GM12873 (cell line): Measurements from ENCODE around the gene NUDT8.

Experiments used
- TF ChIP-seq, protein P1 (sequence below): IDR thresholded peaks from 2 replicates; pipeline ENCODE4 v1.5.1; 2012; ENCODE audit warnings: low read depth, mild to moderate bottlenecking, moderate library complexity, low read length, control low read depth; ENCODE audit not compliant: insufficient read depth; ENCODE audit errors: missing control alignments

Gene NUDT8

DNA sequence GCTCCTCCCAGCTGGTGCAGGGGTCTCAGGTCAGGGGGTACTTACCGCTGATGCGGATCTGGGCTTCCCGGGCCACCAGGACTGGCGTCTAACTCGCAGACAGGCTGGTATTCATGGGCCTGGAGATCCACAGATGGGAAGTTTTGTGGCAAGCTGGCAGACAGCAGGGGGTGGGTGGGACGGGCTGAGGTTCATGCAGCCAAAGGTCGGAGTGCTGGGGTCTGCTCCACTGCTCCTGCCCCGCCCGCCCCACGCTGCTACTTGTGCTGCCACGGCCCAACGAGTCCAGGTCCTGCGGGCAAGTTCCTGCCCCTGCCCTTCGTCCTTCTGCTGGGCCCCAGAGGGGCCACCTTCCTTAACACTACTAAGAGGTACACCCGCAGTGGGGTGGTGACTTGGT lies 17.7 kb upstream of the NUDT8 start:
- TF ChIP-seq, protein P1, sequence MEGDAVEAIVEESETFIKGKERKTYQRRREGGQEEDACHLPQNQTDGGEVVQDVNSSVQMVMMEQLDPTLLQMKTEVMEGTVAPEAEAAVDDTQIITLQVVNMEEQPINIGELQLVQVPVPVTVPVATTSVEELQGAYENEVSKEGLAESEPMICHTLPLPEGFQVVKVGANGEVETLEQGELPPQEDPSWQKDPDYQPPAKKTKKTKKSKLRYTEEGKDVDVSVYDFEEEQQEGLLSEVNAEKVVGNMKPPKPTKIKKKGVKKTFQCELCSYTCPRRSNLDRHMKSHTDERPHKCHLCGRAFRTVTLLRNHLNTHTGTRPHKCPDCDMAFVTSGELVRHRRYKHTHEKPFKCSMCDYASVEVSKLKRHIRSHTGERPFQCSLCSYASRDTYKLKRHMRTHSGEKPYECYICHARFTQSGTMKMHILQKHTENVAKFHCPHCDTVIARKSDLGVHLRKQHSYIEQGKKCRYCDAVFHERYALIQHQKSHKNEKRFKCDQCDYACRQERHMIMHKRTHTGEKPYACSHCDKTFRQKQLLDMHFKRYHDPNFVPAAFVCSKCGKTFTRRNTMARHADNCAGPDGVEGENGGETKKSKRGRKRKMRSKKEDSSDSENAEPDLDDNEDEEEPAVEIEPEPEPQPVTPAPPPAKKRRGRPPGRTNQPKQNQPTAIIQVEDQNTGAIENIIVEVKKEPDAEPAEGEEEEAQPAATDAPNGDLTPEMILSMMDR = no peak

DNA sequence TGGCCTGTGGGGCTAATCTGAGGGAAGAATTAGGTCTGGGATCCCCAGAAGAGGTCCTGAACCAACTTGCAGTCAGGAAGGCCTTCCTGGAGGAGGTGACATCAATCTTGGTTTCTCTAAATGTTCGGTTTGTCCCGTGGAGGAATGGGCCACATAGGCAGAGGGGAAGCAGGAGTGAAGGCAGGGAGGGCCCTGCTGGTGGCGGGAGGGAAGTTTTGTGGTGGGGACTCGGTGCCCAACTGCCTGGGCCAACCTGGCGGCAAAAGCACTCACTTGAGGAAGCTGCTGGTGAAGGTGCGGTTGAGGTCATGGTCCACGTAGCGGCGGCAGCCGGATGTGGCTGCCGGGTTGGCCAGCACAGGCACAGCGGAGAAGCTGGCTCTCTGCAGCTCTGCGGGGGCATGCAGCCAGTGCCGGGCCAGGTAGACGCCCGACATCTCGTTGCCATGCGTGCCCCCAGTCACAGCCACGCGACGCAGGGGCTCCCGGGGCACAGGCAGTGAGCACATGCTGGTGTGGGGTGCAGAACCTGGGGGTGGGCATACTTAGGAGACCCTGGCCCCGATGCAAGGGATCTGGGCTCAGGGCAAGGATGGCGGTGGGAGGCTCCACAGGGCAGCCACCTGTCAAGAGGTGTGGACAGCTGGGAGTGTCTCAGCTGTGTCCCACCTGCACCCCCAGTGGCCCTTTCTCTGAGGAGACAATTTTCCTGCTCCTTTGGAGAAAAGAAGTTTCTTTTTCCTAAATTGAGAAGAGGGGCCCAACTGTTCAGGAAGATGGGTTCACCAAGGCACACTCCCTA lies 17.0 kb upstream of the NUDT8 start:
- TF ChIP-seq, protein P1 = peak; percentile 17

DNA sequence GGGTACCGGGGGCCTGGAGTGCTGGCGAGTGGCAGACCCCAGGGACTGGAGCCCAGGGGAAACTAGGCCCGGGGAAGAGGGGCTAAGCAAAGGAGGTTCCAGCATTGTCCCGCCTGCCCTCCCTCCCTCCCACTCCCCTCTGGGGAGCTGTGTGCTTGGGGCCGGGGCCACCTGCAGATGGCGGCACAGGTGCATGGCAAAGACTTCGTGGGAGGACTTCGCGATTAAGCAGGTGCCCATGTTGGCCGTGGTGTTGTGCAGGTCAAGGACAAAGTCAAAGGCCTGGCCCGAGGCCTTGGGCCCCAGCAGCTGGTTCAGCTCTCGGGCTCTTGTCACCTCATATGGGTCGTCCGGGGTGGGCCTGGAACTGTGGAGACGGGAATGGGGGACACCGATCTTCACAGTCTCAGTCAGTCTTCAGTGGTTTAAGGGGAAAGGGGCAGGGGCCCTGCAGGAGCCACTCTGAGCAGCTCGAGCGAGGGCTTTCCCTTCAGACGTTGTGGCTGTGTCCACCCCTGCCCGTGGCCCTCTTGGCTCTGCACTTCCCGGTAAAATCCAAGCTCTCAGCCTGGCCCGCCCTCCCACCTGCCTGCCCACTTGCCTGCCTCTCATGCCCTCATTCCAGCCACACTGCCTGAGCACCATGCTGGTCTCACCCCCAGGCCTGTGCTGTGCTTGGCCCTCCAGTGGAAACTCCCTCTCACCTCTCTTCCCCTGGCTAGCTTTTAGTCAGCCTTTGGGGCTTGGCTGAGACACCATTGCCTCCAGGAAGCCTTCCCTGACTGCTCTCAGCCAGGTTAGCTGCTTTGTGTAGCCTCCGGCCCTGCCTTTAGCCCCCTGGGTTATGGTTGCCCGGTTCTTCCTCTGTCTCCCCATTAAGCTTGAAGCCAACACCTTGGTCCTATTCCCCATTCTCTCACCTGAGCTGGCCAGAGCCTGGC lies 16.1 kb upstream of the NUDT8 start:
- TF ChIP-seq, protein P1 = peak; percentile 5

DNA sequence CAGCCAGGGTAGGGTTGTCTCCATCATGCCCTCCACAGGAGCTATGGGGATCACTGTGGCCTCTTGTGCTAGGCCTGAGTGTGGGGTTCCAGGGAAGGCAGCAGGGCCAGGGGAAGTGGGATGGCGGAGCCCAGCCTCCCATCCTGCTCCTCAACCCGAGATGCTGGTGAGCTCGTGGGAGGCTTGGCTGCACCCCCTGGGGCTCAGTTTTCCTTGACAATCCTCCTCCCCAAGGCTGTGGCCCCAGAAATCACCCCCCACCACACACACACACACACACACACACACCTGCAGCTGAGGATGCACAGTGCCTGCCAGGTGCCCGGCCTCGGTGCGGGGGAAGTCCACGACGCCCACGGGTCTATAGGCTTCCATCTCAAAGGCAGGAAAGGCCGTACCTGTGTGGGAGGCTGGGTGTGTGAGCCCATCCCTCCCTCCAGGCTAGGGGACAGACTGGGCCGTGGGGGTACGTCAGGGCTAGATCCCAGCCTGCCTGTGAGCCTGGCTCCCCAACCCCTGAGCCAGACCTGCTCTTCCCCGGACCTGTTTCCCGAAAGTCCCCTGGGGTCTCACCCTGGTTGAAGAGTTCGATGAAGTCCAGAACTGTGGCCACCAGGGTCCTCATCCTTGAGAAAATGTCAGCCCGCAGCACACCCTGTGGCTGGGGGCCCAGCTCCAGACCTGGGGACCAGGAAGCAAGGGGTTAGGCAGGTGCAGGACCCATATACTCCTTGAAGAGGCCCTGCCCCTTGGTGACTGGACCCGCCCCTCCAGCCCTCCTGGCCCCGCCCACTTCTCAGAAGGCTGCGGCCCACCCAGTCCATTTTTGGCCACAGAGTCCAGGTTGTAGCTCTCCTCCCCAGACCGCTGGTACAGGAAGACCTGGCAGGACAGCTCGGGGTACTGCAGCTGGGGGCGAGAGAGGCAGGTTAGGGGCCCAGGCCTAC lies 15.0 kb upstream of the NUDT8 start:
- TF ChIP-seq, protein P1 = no peak

DNA sequence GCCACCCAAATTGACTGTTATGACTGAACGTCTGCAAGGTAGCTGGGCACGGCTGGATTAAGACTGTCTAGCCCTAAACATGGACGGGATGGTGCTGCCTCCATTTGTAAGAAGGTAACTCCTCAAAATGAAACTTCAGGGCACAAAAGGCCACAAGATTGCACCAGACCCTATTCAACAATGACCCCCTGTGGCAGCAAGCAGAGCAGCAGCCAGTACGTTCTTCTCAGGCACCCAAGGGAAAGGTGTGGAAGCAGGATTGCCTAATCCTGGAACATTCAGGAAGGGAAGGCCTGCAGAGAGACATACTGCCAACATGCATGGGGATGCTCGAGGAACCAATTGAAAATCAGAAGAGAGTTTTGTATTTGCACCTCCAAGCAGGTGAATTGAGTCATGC lies 14.3 kb upstream of the NUDT8 start:
- TF ChIP-seq, protein P1 = peak; percentile 58

DNA sequence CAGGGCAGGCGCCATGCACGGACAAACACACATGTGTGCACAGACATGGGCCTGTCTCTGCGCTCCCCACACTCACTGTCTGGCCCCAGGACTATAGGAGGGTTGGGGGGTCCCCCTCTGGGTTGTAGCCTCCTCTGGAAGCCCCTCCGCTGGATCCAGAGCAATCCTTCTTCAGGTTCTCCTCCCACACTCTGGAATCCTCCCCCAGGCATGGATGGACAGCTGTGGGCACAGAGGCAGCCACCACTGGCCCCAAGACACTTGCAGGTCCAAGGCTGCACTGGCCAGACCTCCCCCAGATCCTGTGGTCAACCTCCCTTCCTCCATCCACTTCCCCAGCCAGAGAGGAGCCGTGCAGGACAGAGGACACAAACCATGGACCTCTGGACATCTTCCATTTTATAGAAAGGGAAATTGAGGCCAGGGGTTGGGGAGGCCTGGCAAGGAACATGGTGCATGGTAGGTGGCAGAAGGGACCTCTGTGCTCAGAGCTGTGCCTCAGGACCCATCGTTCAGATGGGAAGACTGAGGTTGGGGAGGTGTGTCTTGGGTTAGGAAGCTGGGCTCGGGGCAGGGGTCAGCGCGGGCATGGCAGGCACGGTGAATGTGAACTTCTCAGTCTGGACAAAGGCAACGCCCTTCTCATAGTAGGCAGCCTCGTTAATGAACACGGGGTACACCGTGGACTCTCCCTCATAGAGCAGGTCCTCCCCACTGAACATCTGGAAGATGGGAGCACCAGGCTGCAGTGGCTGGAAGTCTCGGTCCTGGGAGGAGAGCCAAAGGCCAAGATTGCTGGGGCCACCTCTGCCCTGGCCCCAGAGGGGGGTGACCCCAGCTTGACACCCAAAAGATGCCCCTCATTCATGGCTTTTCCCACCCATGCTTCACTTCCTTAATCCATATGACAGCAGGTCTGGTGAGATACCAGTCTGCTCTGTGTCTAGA lies 12.7 kb upstream of the NUDT8 start:
- TF ChIP-seq, protein P1 = no peak
